Right atrium auricular region (tissue), 2 donors: ENCODE data around the gene RUNX2. TPM values are rescaled to one million over a fixed set of nuclear protein-coding genes. Genes with fewer than 3 reads are reported as not detected.
A peak's percentile ranks its signal among the peaks of the same experiment; 100 is the strongest.

Experiments
- DNase-seq: peaks from one replicate; pipeline ENCODE4 v3.0.0-alpha.2; 2019; ENCODE audit warnings: low spot score
- H3K27ac ChIP-seq, 2 donors: fragments of 200-600 bp; sonication (generic); 1 replicate in 1 of 2; 2 replicates in 1 of 2; pipeline ENCODE4 v1.5.1; 2016 to 2019
- H3K27me3 ChIP-seq, 2 donors: fragments of 200-600 bp; sonication (generic); one replicate each; pipeline versions ENCODE4 v1.5.1 to v1.6.0; 2017 to 2019
- H3K36me3 ChIP-seq: fragments of 200-600 bp; sonication (generic); one replicate; pipeline ENCODE4 v1.5.1; 2016
- H3K4me1 ChIP-seq, 2 donors: fragments of 200-600 bp; sonication (generic); one replicate each; pipeline versions ENCODE4 v1.5.1 to v1.6.0; 2017 to 2019
- H3K4me3 ChIP-seq, 2 donors: fragments of 200-600 bp; sonication (generic); 1 replicate in 1 of 2; 2 replicates in 1 of 2; pipeline ENCODE4 v1.5.1; 2017 to 2019; ENCODE audit warnings: mild to moderate bottlenecking in 1 of 2, moderate library complexity in 1 of 2
- H3K9me3 ChIP-seq, 2 donors: fragments of 200-600 bp; sonication (generic); one replicate each; pipeline ENCODE4 v1.5.1; 2019
- total RNA-seq, 2 donors: library from RNA; depleted of rRNA; stranded (reverse); fragments of >200 nt; gene quantifications; one replicate each; pipeline ENCODE4 v1.1.0, GENCODE V29; 2016
- TF ChIP-seq, protein P1 (sequence below), 2 donors: fragments of 200-600 bp; sonication (generic); IDR thresholded peaks; one replicate each; pipeline ENCODE4 v1.5.1; 2019; ENCODE audit warnings: antibody characterized with exemption in 2 of 2

Gene RUNX2
- total RNA-seq, 2 donors from 2014 or later = 0.55 to 0.85 TPM

DNA sequence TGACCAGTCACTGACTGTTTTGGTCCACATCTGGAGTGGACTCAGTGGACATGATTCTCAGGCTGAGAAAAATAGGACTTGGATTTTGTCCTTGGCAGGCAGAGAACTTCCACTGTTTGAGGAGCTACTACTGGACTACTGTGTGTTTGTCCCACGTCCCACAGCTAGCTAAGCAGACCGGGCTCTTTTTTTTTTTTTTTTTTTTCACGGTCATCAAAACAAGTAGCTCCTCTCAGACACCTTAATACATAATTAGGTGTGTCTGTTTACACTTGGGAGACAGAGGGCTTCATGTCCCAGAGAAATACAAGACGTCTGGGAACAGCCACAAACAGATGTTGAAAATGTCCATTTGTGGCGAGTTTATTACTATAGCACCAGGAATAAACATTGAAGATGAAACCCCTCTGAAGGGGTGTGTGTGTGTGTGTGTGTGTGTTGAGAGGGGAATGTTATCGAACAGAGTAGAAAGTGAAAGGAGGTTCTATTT is 204.6 kb downstream of the RUNX2 start:
- H3K27me3 ChIP-seq = no peaks in the 10 kb centered on the region
- peak overlapping the region in 1 of 2 donors; percentile 18 for H3K4me3 ChIP-seq
- TF ChIP-seq, protein P1, sequence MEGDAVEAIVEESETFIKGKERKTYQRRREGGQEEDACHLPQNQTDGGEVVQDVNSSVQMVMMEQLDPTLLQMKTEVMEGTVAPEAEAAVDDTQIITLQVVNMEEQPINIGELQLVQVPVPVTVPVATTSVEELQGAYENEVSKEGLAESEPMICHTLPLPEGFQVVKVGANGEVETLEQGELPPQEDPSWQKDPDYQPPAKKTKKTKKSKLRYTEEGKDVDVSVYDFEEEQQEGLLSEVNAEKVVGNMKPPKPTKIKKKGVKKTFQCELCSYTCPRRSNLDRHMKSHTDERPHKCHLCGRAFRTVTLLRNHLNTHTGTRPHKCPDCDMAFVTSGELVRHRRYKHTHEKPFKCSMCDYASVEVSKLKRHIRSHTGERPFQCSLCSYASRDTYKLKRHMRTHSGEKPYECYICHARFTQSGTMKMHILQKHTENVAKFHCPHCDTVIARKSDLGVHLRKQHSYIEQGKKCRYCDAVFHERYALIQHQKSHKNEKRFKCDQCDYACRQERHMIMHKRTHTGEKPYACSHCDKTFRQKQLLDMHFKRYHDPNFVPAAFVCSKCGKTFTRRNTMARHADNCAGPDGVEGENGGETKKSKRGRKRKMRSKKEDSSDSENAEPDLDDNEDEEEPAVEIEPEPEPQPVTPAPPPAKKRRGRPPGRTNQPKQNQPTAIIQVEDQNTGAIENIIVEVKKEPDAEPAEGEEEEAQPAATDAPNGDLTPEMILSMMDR (IDR thresholded peaks at IDR 0.05) = no peak
- H3K4me1 ChIP-seq = no peaks in the 10 kb centered on the region
- no peaks in the 10 kb centered on the region for H3K36me3 ChIP-seq
- no peak overlapping the region for H3K27ac ChIP-seq
- no peak for DNase-seq
- H3K9me3 ChIP-seq = no peaks in the 10 kb centered on the region

DNA sequence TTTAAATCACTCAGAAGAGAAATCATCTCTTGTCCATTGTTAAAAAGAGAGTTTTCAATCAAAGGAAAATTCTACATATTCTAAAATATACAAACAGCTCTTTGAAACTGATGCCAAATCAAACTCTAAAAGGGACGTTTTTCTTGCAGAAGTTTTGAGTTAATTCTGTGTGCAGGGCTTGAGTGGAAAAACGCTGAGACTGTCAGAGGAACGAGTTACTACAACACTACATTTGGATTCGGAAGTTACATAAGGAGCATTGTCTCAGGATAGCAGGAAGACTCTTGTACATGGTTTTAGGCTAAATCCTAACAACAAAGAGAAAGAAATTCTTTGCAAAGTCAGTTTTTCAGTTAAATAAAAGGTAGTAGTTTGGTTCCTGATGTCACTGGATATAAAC is 205.3 kb downstream of the RUNX2 start:
- Histone ChIP-seq H3K9me3 (no peaks in the 10 kb centered on the region), H3K36me3 (no peaks in the 10 kb centered on the region), H3K4me3 (peak overlapping the region in 1 of 2 donors; percentile 18), H3K27ac (no peak overlapping the region), H3K27me3 (no peaks in the 10 kb centered on the region), H3K4me1 (no peaks in the 10 kb centered on the region)
- TF ChIP-seq, protein P1 (IDR thresholded peaks at IDR 0.05) = no peak
- no peak for DNase-seq

DNA sequence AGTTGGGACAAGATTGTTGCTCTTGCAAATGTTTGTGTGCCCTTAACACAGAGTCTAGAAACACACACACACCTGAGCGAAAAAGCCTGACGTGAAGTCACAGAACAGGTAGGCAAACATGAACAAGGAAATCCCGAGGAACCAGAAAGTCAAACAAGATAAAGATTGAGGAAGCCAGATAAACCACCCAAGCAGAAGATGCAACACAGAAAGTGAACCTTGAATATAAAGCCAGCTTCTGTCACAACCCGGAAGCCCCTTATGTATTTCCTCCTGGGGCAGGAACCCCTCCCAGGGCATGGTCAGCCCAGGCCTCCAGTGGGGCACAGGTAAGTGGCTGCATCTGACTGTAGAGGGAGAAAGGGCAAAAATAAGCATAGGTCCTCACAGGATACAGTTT is 207.8 kb downstream of the RUNX2 start:
- no peaks in the 10 kb centered on the region for H3K9me3 ChIP-seq
- no peak for DNase-seq
- H3K4me3 ChIP-seq = no peak overlapping the region
- TF ChIP-seq, protein P1 (IDR thresholded peaks at IDR 0.05) = no peak
- H3K27me3 ChIP-seq = no peaks in the 10 kb centered on the region
- H3K4me1 ChIP-seq = no peaks in the 10 kb centered on the region
- H3K36me3 ChIP-seq = no peaks in the 10 kb centered on the region
- no peak overlapping the region for H3K27ac ChIP-seq

DNA sequence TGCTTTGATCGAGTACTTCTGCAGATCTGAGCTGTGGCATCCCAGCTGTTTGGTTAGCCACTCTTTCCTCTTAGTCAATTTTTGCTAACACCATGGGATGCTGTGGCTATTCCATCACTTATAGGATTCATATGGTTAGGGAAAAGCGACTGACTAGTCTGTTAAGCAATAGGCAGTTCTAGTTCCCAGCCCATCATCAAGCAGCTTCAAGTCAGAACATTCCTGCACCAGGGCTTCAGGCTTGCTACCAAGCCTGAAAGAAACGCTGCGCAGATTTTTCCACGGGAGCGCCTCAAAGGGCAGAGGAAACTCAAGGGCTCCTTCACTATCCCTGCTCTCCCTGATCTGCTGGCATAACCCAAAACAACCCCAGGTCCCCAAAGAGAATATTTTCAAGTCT is 209.4 kb downstream of the RUNX2 start:
- H3K27me3 ChIP-seq = no peaks in the 10 kb centered on the region
- TF ChIP-seq, protein P1 (IDR thresholded peaks at IDR 0.05) = no peak
- DNase-seq = no peak
- H3K27ac ChIP-seq = no peak overlapping the region
- no peaks in the 10 kb centered on the region for H3K9me3 ChIP-seq
- H3K4me3 ChIP-seq = no peak overlapping the region
- H3K4me1 ChIP-seq = peaks cover 0 to 11% of the 10 kb centered on the region in 2 donors
- H3K36me3 ChIP-seq = no peaks in the 10 kb centered on the region

DNA sequence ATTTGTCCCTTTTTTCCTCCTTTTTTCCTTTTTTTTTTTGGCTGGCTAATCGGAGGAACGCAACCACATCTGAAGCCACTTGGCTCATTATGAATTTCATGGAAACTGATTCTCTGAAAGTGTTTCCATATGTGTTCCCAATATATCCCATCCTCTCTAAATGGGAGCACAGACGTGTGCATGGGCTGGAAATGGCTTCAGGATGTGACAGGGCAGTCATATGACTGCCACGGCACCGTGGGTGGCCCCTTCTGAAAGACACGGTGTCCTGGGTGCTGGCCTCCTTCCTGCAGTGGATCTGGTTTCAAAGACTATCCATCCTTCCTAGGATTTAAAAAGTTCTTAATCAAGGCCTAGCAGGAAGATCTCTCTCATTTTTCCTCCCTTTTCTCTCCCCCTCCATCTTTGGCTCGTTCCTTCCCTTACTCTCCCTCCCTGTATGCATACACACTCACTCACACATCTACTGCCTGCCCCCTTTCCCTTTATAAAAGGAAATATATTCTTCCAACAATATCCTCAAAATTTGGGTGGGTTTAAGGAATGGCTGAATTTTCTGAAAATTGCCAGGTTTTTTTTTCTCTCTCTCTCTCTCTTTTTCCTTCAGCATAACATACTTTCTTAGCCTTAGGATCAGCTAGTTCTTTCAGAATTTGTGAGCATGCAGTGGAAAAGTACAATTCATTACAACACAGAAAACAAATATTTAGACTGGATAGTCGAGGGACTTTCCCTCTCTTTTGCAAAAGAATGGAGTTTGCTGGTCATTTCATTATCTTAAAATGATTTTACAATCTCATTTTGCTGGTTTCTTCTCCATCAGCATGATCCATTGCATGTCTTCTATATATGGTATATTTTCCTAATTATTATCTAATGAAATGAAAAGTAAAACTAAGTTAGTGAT is 210.8 kb downstream of the RUNX2 start:
- H3K27ac ChIP-seq = no peak overlapping the region
- no peak for DNase-seq
- no peaks in the 10 kb centered on the region for H3K9me3 ChIP-seq
- TF ChIP-seq, protein P1 (IDR thresholded peaks at IDR 0.05) = no peak
- peaks cover 0 to 11% of the 10 kb centered on the region in 2 donors for H3K4me1 ChIP-seq
- H3K27me3 ChIP-seq = no peaks in the 10 kb centered on the region
- H3K4me3 ChIP-seq = no peak overlapping the region
- no peaks in the 10 kb centered on the region for H3K36me3 ChIP-seq
